Measurements from ENCODE around the gene PEAR1. TPM values are rescaled to one million over a fixed set of nuclear protein-coding genes. Genes with fewer than 3 reads are reported as not detected.

Gene PEAR1
- total RNA-seq, 3 donors from 2014 or later (not counting 1 experiment from before 2014, with no cell fraction given), result 0.52 to 1.4 (median 0.80) TPM

GRCh38 chr1:156885314-156885713, 8.2 kb upstream of the PEAR1 start:
- Histone ChIP-seq H3K27me3 (ENCODE audit: control insufficient read depth, insufficient read depth, low read length) (peaks cover 3% of the 10 kb centered on the region), H3K36me3 (ENCODE audit: control insufficient read depth, insufficient read depth, low read length) (no peaks in the 10 kb centered on the region), H3K4me1 (ENCODE audit: control insufficient read depth, insufficient read depth, low read length) (no peaks in the 10 kb centered on the region), H3K4me3 (ENCODE audit: low read length) (no peak overlapping the region), H3K9me3 (ENCODE audit: control insufficient read depth, insufficient read depth, low read length) (no peaks in the 10 kb centered on the region), H3K27ac (ENCODE audit: low read length) (no peak overlapping the region)
- Mint-ChIP-seq H3K4me1 (peaks cover 5 to 6% of the 10 kb centered on the region in 2 donors), H3K27me3 (ENCODE audit: low read depth in 2 of 2) (peaks cover 24 to 33% of the 10 kb centered on the region in 2 donors), H3K36me3 (no peaks in the 10 kb centered on the region), H3K27ac (no peak overlapping the region), H3K4me3 (no peak overlapping the region), H3K9me3 (no peaks in the 10 kb centered on the region)
- WGBS (ENCODE audit: insufficient coverage), result no CpG with 5 or more reads among the region's 1 CpG
- no peak for ATAC-seq
- intact Hi-C loops (cut with micrococcal nuclease), result no loop called here
- TF ChIP-seq CTCF (IDR thresholded peaks at IDR 0.05), result no peak
- no peak for DNase-seq

GRCh38 chr1:156885880-156886355, 7.6 kb upstream of the PEAR1 start:
- no peaks in the 10 kb centered on the region for H3K36me3 ChIP-seq (ENCODE audit: control insufficient read depth, insufficient read depth, low read length)
- intact Hi-C loops (cut with micrococcal nuclease), result no loop called here
- H3K4me3 ChIP-seq (ENCODE audit: low read length), result no peak overlapping the region
- no peak overlapping the region for H3K27ac ChIP-seq (ENCODE audit: low read length)
- Mint-ChIP-seq H3K27me3 (ENCODE audit: low read depth in 2 of 2) (peaks cover 27 to 35% of the 10 kb centered on the region in 2 donors), H3K4me1 (peaks cover 7 to 8% of the 10 kb centered on the region in 2 donors), H3K9me3 (no peaks in the 10 kb centered on the region), H3K4me3 (no peak overlapping the region), H3K36me3 (no peaks in the 10 kb centered on the region), H3K27ac (no peak overlapping the region)
- WGBS (ENCODE audit: insufficient coverage), result 71% methylated on average over 12 of the region's 13 CpGs
- DNase-seq (no peak), ATAC-seq (no peak)
- no peak for TF ChIP-seq CTCF (IDR thresholded peaks at IDR 0.05)
- no peaks in the 10 kb centered on the region for H3K4me1 ChIP-seq (ENCODE audit: control insufficient read depth, insufficient read depth, low read length)
- H3K9me3 ChIP-seq (ENCODE audit: control insufficient read depth, insufficient read depth, low read length), result no peaks in the 10 kb centered on the region
- peaks cover 3% of the 10 kb centered on the region for H3K27me3 ChIP-seq (ENCODE audit: control insufficient read depth, insufficient read depth, low read length)

GRCh38 chr1:156886583-156887281, 6.8 kb upstream of the PEAR1 start:
- H3K4me3 Mint-ChIP-seq, result no peak overlapping the region
- H3K36me3 ChIP-seq (ENCODE audit: control insufficient read depth, insufficient read depth, low read length), result no peaks in the 10 kb centered on the region
- no peaks in the 10 kb centered on the region for H3K9me3 ChIP-seq (ENCODE audit: control insufficient read depth, insufficient read depth, low read length)
- DNase-seq (no peak), ATAC-seq (no peak)
- no peak overlapping the region for H3K27ac ChIP-seq (ENCODE audit: low read length)
- TF ChIP-seq CTCF (IDR thresholded peaks at IDR 0.05), result no peak
- no peaks in the 10 kb centered on the region for H3K4me1 ChIP-seq (ENCODE audit: control insufficient read depth, insufficient read depth, low read length)
- H3K36me3 Mint-ChIP-seq, result no peaks in the 10 kb centered on the region
- WGBS (ENCODE audit: insufficient coverage), result 52% methylated on average over 6 of the region's 6 CpGs
- H3K27me3 ChIP-seq (ENCODE audit: control insufficient read depth, insufficient read depth, low read length), result peaks cover 7% of the 10 kb centered on the region
- peaks cover 27 to 36% of the 10 kb centered on the region in 2 donors for H3K27me3 Mint-ChIP-seq (ENCODE audit: low read depth in 2 of 2)
- no peak overlapping the region for H3K27ac Mint-ChIP-seq
- H3K4me1 Mint-ChIP-seq, result peaks cover 7 to 8% of the 10 kb centered on the region in 2 donors
- H3K4me3 ChIP-seq (ENCODE audit: low read length), result no peak overlapping the region
- no peaks in the 10 kb centered on the region for H3K9me3 Mint-ChIP-seq
- intact Hi-C loops (cut with micrococcal nuclease), result no loop called here
